PFSK-1 (cell line): ENCODE measurements around the gene PRKCE.

Source experiments
- FOXP2 ChIP-seq: optimal IDR thresholded peaks from 2 replicates; pipeline ENCODE3; 2011; ENCODE audit warnings: borderline replicate concordance, control low read depth, inconsistent platforms; ENCODE audit not compliant: insufficient read depth; ENCODE audit errors: extremely low read length, extremely low read depth
- POLR2AphosphoS5 ChIP-seq: IDR thresholded peaks from 2 replicates; pipeline ENCODE4 v1.6.1; 2012; ENCODE audit warnings: low read depth, mild to moderate bottlenecking, control low read depth, low read length, moderate library complexity
- SIN3A ChIP-seq: IDR thresholded peaks from 2 replicates; pipeline ENCODE4 v1.6.1; 2012; ENCODE audit warnings: mild to moderate bottlenecking, low read length, moderate library complexity, borderline replicate concordance; ENCODE audit not compliant: insufficient read depth
- TAF1 ChIP-seq: IDR thresholded peaks from 2 replicates; pipeline ENCODE4 v1.6.1; 2012; ENCODE audit warnings: low read length, control low read depth, borderline replicate concordance; ENCODE audit not compliant: insufficient read depth
- TF ChIP-seq, protein P1 (sequence below), 2 experiments: IDR thresholded peaks; 2 replicates each; pipeline versions ENCODE4 v1.6.1 to v1.8.0; 2011 to 2012; ENCODE audit warnings: low read depth in 2 of 2, low read length in 2 of 2, control low read depth in 1 of 2, inconsistent platforms in 1 of 2, mild to moderate bottlenecking in 1 of 2, moderate library complexity in 1 of 2; ENCODE audit not compliant: insufficient read depth in 1 of 2

PRKCE gene

DNA sequence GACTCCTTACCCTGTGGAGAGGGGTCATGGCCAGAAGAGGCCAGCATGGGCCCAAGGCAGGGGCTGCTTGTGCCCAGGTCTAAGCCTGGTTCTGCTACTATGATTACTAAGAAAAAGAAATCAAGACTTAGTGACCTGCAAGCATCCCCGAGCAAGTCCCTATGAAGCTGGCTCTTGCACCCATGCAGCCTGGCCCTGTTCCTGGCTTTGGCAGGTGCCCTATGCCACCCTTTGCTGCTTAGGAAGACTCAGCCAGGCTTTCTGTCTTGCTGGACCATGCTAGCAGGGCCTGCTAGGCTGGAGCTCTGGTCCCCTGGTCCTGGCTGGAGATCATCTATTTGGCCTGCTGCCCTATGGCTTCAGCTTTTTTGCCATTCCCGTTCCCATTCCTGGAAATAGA is 336.4 kb downstream of the PRKCE start:
- TF ChIP-seq TAF1: no peak
- TF ChIP-seq, protein P1, sequence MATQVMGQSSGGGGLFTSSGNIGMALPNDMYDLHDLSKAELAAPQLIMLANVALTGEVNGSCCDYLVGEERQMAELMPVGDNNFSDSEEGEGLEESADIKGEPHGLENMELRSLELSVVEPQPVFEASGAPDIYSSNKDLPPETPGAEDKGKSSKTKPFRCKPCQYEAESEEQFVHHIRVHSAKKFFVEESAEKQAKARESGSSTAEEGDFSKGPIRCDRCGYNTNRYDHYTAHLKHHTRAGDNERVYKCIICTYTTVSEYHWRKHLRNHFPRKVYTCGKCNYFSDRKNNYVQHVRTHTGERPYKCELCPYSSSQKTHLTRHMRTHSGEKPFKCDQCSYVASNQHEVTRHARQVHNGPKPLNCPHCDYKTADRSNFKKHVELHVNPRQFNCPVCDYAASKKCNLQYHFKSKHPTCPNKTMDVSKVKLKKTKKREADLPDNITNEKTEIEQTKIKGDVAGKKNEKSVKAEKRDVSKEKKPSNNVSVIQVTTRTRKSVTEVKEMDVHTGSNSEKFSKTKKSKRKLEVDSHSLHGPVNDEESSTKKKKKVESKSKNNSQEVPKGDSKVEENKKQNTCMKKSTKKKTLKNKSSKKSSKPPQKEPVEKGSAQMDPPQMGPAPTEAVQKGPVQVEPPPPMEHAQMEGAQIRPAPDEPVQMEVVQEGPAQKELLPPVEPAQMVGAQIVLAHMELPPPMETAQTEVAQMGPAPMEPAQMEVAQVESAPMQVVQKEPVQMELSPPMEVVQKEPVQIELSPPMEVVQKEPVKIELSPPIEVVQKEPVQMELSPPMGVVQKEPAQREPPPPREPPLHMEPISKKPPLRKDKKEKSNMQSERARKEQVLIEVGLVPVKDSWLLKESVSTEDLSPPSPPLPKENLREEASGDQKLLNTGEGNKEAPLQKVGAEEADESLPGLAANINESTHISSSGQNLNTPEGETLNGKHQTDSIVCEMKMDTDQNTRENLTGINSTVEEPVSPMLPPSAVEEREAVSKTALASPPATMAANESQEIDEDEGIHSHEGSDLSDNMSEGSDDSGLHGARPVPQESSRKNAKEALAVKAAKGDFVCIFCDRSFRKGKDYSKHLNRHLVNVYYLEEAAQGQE (IDR thresholded peaks at IDR 0.05; ENCODE audit: insufficient read depth in 1 of 2, low read depth in 2 of 2, low read length in 2 of 2): no peak
- TF ChIP-seq SIN3A: no peak
- no peak for TF ChIP-seq POLR2AphosphoS5
- no peak for TF ChIP-seq FOXP2

DNA sequence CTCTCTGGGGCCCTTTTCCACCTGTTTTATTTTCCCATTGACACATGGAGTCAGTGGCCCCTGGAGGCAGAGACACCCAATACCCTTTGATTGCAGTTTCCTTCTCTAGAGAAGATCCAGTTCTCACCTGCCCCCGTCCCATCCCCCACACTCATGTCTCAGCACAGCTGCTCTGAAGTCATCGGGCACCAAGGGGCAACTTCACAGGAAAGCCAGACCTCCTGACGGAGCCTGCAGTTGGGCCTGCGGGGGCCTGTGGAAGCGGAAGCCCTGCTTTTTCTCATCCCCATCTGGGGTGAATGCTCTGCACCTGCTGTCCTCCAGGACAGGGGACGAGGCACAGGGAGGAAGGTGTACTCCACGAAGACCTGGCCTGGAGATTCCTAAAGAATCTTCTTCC is 337.4 kb downstream of the PRKCE start:
- TF ChIP-seq TAF1: no peak
- TF ChIP-seq FOXP2: no peak
- no peak for TF ChIP-seq POLR2AphosphoS5
- TF ChIP-seq, protein P1 (IDR thresholded peaks at IDR 0.05; ENCODE audit: insufficient read depth in 1 of 2, low read depth in 2 of 2, low read length in 2 of 2): no peak
- TF ChIP-seq SIN3A: no peak

DNA sequence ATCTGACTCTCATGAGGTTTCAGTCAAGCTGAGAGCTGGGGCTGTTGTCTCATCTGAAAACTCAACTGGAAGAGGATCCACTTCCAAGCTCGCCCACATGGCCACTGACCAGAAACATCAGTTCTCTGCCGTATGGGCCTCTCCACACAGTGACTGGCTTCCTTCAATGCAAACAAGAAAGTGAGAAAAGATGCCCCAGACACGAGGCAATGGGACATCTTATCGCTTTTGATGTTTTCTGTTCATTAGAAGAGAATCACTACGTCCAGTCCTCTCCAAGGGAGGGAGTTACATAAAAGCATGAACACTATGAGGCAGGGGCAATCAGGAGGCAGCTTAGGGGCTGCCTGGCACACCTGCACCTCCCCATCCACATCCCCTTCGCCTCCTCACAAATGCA is 338.7 kb downstream of the PRKCE start:
- TF ChIP-seq POLR2AphosphoS5 (no peak), SIN3A (no peak), FOXP2 (no peak), TAF1 (no peak)
- TF ChIP-seq, protein P1 (IDR thresholded peaks at IDR 0.05; ENCODE audit: insufficient read depth in 1 of 2, low read depth in 2 of 2, low read length in 2 of 2): no peak

DNA sequence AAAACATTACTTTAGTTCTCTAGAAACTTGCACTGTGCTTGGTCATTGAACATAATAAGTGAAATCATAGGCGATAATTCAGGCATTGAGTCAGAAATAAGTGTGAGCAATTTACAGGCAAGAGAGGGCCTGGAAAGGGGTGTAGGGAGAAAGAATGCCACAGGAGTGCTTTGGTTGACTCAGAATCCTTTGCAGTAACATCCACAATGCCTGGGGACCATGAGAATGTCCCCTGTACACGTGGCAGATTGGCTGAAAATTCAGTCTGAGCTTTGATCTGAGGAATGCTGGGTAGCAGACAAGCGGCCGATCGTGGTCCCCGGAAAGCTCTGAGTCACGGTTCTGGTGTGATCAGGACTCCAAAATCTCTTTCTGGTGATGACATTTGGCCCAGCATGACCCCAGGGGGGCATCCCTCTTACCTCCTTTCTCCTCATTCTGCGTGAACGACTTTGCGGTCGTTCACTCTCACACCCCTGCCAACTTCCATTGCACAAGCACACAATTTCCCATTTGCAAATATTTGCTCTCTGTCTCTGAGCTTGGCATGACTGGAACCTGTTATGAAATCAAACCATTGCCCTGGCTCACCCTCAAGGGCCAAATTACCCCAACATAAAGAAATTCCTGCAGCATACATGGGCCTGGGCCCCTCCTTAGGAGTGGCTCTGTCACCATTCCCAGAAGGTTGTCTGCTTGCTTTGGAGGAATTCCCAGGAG is 340.7 kb downstream of the PRKCE start:
- no peak for TF ChIP-seq FOXP2
- no peak for TF ChIP-seq TAF1
- no peak for TF ChIP-seq SIN3A
- TF ChIP-seq, protein P1 (IDR thresholded peaks at IDR 0.05; ENCODE audit: insufficient read depth in 1 of 2, low read depth in 2 of 2, low read length in 2 of 2): no peak
- no peak for TF ChIP-seq POLR2AphosphoS5
